DMS53 treated with DMSO at 0.1 percent for 48 hours (cell line): ENCODE results near the gene SLC15A4.
"Not testable (repeated sequence)": the region's sequence is repeated elsewhere in the genome, so short reads cannot be mapped to it uniquely, and the experiment has no call there.

Experiments
- DNase-seq: peaks from one replicate; lab custom pipeline; 2025; ENCODE audit not compliant: unreplicated experiment; lab: John Stamatoyannopoulos, UW

Gene SLC15A4

DNA sequence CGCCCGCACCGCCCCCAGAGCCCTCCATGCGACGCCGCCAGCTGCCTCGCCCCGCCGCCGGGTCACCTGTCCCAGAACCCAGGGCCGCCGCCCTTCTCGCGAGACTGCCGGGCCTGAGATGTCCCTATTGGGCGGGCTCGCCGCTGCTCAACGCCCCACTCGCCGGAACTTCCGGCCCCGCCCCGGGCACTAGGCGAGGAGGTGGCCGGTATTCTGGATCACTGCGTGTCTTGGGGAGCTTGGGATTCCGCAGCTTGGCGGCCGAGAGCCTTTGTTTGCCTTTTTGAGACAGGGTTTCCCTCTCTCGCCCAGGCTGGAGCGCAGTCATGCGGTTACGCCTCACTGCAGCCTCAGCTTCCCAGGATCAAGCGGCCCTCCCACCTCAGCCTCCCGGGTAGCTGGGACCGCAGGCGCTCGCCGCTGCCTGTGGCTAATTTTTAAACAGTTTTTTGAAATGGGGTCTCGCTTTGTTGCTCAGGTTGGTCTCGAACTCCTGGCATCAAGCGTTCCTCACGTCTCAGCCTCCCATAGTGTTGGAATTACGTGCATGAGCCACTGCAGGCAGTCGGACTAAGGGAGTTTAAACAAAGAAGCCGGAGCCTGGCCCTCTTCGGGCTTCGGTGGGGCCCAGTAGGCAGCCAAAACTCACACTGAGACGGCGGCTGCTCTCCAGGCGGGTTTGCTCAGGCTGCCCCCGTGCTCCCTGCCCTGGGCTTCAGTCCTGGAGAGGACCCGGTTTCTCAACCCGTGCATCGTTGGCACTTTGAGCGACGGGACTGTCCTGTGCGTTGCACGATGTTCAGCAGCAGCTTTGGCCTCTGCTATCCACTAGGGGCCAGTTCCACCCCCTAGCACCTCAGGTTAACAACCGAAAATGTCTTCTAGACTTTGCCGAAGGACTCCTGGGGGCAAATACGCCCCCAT is at the start of gene SLC15A4:
TSS of gene SLC15A4 (minus strand) at position 43 of the 924 bp plus-strand sequence. CDS start at position 28, 15 bp downstream.
- DNase-seq, result peak; percentile 88

DNA sequence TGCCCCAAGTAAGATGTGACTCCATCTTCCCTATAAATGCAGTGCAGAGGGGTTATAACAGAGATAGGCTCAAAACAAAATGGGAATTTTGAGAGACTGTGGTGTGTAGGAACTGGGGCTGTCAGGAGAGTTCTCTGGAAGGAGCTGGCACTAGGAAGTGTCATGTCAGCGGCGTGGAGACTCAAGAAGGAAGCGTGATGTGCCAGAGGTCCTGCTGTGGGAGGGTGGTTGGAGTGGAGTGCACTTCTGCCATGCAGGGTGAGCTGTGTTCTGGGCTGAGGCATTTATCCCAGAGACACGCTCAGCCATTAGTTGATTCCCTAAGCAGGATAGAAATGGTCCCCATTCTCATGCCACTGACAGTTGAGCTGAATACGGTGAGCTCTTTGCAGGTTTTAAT is 48.5 kb upstream of the SLC15A4 start:
- DNase-seq, result no peak

DNA sequence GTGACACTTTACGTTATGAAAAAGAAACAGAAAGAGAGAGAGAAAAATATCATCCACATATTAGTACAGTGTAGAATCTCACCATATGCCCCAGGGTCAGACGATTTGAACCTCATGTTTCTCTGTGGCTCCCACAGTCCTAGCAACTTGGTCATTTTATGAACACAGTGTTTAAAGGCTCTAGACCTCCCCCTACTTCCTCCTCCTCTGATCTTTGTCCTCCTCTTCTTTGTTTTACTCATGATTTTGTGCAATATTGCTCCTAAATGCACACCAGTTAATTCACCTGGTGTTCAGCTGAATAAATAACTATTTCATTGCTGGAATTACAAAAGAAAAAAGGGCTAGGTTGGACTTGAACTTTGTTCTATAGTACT is 47.7 kb upstream of the SLC15A4 start:
- no peak for DNase-seq

DNA sequence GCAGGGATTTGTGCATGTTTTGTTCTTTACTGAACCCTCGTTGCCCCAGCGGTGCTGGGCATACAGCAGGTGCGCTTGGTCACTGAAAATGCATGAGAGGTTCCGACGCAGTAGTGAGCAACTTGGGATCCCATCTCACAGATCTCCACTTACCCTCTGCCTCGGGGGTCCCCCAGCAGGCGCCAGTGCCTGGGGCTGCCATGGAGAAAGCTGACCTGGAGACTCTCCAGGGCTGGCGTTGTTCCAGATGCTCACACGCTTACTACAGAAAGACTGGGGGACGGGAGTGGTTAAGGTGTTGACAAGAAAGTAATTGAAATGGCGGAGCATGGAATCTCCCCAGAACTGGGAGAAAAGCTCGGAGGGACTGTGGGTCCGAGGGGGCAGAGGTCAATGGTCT is 43.7 kb upstream of the SLC15A4 start:
- no peak for DNase-seq

DNA sequence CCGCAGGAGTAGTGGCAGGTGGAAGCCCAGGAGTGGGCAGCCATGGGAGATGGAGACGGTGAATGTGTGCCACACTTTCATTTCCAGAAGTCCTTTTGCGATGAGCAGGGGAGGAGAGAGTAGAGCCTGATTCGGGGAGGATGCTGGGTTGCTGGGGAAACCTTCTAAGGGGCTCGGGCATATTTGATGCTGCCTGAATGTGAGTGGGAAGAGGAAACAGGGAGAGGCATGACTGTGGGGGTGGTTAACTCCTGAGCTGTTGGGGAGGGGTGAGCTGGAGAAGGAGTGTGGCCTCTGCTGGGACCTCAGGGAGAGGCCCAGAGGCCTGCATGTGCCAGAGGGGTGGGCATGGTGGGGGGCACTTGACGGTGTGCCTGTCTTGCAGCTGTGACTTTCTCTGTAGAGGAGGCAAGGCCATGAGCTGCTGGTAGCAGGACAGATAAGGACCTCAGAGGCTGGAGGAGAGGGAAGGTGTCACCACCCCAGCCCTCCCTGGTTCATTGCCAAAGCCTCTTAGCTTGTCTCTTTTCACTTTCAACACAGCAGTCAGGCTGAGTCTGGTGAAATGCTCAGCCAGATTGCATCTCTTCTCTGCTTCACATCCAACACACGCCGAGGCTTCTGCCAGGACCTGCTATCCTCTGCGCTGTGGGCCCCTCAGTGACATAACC is 40.9 kb upstream of the SLC15A4 start:
- DNase-seq, result no peak

DNA sequence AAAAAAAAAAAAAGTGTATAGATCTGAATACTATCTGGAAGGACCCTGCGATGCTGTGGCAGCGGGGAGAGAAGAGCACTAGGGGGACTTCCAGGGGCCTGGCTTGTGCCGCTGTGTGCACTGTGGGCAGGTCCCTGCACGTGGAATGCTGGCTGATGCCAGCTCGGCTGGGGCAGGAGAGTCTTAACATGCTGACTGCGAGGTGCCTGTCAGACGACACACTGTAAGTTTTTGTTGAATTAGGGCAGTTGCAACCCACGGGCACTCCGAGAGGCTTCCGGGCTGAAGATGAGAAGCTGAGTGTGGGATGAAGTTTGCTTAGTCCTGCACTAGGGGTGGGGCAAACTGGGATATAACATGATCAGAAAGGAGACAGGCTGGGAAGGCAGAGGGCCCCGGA is 40.2 kb upstream of the SLC15A4 start:
- no peak for DNase-seq

DNA sequence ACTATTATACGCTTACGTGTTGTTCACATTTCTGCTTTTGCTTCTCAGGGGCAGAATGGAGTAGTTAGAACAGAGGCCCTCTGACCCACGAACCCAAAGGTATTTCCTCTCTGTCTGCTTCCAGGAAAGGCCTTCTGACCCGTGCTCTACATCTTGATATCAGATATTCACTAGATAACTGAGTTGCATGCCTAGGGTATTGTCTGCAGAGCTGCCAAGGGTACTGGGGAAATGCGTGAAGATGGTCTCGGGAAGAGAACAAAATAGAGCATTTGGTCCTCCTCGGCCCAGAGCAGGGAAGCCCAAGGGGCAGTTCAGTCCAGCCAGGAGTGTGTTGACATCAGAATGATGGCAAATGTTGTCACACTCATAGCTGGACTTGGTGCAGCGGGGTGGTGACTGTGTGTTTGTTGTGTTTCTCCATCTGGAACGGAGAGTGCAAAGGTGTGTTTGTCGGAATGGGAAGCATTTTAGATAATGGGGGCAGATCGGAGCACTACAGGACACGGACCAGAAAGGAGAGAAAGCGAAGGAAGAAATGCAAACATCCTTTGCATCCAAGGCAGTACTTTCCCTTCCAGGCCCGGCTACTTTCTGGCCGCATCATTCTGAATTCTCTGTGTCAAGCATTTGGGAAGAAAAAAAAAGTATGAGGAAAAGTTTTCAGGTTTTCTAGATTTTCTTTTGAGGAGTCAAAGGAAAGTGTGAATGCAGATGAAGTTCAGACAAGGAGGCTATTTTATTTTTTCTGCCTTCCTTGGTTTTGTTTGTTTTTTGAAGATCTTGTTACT is 37.7 kb upstream of the SLC15A4 start:
- no peak for DNase-seq

DNA sequence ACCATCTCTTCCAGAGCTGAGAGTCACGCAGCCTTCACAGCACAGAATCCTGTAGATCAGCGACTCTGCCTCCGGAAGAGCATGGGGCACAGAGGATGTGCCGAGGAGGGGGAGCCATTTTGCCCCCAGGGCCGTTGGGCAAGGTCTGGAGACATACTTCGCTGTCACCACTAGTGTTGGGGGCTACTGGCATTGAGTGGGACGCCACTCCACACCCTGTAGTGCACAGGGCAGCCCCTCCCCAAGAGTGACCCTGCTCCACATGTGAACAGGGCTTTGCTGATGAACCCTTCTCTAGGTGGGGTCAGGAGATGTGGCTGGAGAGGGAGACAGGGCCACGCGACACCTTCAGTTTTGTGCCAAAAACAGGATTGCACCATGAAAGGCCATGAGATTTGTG is 35.6 kb upstream of the SLC15A4 start:
- DNase-seq, result no peak

DNA sequence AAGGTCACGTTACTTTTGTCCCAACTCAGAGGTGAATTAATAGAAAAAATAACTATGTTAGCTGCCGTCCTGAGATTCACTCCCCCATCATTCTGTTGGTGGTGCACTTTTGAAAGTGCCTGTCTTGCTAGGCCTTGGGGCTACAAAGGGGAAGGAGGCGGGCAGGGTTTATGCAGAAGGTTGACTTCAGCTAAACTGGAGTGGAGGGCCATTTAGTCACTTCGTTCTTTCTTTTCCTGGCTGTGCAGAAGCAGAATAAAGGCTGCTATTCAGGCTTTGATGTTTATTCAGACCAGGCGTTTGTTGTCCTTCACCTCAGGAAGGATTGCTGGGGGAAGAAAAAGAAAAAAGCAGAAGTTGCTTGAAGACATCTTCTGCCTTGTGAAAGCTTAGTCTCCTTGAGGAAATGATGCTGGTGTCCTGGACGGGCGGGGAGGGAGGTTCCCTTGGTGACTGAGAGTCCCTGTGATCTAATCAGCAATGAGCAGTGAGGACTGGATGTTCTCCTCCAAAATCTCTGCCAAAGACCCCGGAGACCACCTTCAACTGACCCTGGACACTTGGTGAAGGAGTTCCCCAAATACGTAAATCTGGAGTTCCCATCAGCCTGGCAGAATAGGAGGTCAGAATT is 33.5 kb upstream of the SLC15A4 start:
- DNase-seq, result no peak

DNA sequence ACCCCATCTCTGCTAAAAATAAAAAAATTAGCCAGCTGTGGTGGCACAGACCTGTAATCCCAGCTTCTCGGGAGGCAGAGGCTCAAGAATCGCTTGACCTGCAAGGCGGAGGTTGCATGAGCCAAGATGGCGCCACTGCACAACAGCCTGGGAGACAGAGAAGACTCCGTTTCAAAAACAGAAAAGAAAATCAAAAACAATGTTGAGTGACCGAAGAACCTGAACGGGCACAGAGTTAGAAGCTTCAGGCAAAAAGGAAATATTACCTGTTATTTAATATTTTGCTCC is 33.0 kb upstream of the SLC15A4 start:
- no peak for DNase-seq

DNA sequence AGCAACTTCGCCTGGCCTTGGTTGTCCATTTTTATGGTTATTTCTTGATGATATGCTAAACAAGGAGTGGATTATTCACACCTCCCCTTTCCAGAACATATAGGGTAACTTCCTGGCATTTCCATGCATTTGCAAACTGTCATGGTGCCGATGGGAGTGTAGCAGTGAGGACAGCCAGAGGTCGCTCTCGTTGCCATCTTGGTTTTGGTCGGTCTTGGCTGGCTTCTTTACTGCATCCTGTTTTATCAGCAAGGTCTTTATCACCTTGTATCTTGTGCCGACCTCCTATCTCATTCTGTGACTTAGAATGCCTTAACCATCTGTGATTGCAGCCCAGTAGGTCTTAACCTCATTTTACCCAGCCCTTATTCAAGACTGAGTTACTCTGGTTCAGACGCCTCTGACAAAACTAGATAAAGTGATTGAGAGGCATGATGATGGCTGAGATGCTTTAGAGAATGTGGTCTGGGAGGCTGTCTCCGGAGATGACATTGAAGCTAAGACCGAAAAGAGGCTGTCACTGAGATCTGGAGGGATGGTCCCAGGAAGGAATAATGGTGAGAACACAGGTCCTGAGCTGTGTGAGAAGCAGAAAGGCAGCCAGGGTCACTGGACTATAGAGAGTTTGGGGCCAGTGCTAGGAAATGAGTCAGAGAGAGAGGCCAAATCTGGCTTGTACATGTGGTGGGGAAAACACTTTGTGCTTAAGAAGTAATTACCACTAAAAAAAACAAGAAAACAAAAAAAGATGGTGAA is 32.5 kb upstream of the SLC15A4 start:
- DNase-seq, result no peak

DNA sequence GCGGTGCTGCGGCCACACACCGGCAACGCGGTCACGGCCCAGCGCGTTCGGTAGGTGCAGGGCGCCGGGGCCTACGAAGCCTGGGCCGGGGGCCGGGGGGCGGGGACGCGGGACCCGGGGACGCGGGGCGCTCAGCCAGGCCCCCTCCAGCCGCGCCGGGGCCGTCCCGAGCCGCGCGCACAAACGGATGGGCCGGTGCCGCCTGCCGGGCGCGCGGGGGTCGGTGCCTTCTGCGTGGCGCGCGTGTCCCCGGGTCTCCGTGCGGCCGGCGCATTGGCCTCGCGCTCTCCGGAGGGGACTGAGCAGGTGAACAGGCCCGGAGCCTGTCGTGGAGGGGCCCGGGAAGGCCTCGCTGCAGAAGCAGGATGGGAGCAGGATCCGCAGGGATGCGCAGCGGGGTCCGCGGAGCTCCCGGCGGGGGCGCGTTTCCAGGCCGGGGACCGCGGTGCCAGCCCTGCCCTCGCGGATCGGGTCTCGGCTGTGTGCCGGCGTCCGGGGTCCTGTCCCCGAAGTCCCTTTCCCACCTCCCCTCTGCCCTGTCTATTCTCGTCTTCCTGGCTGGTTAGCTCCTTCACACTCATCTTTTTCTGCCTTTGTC is 29.9 kb upstream of the SLC15A4 start:
- DNase-seq, result no peak

DNA sequence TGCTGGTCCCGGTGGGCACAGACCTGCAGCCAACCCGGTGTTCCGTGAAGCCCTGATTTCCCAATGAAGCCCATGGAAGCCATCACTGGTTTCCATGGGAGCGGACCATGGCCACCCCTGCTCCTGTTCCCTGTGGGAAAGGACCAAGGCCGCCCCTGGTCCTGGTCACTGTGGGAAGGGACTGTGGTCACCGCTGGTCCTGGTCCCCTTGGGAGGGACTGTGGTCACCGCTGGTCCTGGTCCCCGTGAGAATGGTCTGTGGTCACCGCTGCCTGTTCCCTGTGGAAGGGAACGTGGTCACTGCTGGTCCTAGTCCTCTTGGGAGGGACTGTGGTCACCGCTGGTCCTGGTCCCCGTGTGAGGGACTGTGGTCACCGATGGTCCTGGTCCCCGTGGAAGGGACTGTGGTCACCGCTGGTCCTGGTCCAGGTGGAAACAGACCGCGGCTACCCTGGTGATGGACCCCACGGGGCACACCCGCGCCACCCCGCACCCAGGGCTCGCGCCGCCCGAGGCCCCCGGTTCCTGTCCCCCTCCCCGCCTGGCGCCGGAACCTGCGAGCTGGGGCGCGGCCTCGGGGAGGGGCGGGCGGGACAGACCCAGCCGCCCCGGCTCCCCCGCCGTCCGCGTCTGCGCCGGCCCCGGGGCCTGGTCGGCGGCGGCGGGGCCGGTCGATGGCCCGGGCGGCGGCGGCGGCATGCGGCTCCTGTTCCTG is 29.3 kb upstream of the SLC15A4 start, which contains the start of gene GLT1D1:
TSS of gene GLT1D1 (plus strand) at position 594 of the 715 bp plus-strand sequence. CDS start at position 698, 104 bp downstream.
- no peak for DNase-seq

DNA sequence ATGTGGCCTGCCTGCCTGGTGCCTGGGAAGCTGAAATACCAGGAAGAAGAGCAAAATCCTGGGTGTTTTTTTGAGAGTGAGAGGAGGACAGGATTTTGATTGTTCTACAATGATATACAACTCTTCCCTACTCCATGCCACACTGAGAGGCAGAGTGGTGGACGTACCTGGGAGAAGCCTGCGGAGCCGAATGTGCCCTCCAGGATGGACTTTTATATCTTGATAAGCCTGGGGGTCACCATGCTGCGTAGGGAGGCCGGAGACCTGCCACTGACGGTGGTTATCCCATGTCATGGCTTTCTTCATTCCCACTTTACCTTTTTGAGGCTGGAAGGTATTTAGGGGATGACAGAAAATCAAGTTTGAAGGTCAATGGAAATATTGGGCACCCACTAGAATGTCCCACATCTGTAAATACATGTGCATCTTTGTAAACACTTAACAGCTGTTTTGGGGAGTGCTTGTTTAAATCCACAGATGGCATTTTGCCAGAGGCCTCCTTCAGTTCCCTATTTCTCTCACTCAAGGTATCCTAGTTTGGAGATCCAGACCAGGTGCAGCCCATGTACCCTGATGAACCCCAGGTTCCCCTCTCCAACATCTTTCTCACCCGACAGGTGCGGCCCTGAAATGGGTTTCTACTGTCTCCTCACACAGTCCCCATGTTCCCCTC is 28.4 kb upstream of the SLC15A4 start:
- DNase-seq, result no peak

DNA sequence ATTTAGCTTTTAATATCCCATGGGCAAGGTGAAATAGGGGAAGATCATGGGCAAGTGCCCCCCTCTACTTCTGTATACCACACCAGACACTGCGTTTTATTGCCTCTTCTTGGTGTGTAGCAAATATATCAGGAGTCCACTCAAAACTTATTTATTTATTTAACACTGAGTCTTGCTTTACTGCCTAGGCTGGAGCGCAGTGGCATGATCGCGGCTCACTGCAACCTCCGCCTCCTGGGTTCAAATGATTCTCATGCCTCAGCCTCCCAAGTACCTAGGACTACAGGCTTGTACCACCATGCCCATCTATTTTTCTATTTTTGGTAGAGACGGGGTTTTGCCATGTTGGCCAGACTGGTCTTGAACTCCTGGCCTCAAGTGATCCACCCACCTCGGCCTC is 27.7 kb upstream of the SLC15A4 start:
- DNase-seq, result not testable (repeated sequence)

DNA sequence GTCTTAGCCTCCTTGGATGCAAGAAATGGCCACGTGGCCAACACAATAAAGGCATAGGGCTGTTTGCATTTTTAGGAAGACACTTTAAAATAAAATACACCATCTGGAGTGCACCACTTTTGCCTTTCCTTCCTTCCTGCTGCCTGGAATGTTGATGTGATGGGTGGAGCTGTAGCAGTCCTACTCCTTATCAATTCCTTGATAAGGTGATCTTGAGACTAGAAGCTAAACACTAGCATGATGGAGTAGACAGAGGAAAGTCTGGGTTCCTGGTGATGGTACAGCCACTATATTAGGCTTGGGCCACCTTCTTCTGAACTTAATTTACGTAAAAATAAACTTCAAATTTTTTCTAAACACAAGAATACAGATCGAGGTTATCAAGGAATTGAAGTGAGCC is 26.6 kb upstream of the SLC15A4 start:
- DNase-seq, result no peak

DNA sequence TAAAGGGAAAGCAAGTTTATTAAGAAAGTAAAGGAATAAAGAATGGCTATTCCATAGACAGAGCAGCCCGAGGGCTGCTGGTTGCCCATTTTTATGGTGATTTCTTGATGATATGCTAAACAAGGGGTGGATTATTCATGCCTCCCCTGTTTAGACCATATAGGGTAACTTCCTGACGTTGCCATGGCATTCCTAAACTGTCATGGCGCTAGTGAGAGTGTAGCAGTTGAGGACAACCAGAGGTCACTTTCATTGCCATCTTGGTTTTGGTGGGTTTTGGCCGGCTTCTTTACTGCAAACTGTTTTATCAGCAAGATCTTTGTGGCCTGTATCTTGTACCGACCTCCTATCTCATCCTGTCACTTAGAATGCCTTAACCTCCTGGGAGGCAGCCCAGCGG is 26.0 kb upstream of the SLC15A4 start:
- DNase-seq, result not testable (repeated sequence)

DNA sequence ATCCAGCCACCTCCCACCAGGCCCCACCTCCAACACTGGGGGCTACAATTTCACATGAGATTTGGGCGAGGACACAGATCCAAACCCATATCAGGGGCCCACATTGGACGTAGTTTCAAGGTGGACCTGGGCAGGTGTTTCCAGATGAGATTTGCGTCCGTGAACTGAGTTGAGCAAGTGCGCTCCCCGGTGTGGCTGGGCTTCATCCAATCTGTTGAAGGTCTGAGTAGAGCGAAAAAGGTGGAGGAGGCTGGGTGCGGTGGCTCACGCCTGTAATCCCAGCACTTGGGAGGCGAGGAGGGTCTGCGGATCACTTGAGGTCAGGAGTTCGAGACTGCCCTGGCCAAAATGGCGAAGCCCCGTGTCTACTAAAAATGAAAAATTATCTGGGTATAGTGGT is 24.6 kb upstream of the SLC15A4 start:
- no peak for DNase-seq

DNA sequence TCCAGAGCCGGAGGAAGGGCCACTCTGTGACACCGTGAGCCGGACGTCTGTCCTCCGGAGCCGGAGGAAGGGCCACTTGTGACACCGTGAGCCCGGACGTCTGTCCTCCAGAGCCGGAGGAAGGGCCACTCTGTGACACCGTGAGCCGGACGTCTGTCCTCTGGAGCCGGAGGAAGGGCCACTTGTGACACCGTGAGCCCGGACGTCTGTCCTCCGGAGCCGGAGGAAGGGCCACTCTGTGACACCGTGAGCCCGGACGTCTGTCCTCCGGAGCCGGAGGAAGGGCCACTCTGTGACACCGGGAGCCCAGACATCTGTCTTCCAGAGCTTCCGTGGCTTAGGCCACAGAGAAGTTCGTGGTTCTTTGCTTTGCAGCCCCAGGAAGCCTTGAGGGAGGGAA is 22.9 kb upstream of the SLC15A4 start:
- not testable (repeated sequence) for DNase-seq
